Measurements from ENCODE around the gene MYH7. TPM values are rescaled to one million over a fixed set of nuclear protein-coding genes. Genes with fewer than 3 reads are reported as not detected.

The MYH7 gene
- polyA plus RNA-seq (2011; rRNA removed) (not detected in 2 replicates), polyA plus RNA-seq (2017; fragmentation: RNase III; extraction: RNeasy Plus Mini Kit Qiagen cat#74134 plus additional on column Dnase treatment) (not detected in 3 replicates), polyA minus RNA-seq (2011; rRNA and poly(A)+ RNA removed) (not detected in 2 replicates)
- polyA plus RNA-seq (2012; cell fraction: cytosol; rRNA removed) = not detected in 2 replicates
- not detected in 2 replicates for polyA plus RNA-seq (2012; cell fraction: nucleus; rRNA removed)

- no peak for ATAC-seq
- TF ChIP-seq RARB (CRISPR knock-in tag; IDR thresholded peaks at IDR 0.05) (no peak), USF2 (IDR thresholded peaks at IDR 0.05) (no peak)
- no peaks in the 10 kb centered on the region for H3K9me3 ChIP-seq
- no peak within 1 kb of the TSS for H3K27ac ChIP-seq
- H3K4me2 ChIP-seq = no peak within 1 kb of the TSS
- FAIRE-seq = no peak
- ChIA-PET CTCF (interaction anchor here (0.6 to 3.6 kb wide), 5 partner anchors 15 to 154 kb away, joined by 3 to 21 read pairs (median 4); no protein-coding TSS in a partner anchor), POLR2A (no interaction called here)
- no peak within 1 kb of the TSS for H3K4me3 ChIP-seq
- WGBS (ENCODE audit: missing lambda C conversion rate) = 26% methylated on average over 5 of the region's 10 CpGs
- no peaks in the 10 kb centered on the region for H3K4me1 ChIP-seq
- DNase-seq (ENCODE audit: low read depth in 1 of 2, low spot score in 1 of 2) = no peak
Measured at GRCh38 chr14:23435543-23436326, at the start of gene MYH7. Gene MYH7, minus strand, starts transcription at chr14:23435660. Its CDS starts 1,928 bp downstream, at chr14:23433732.

GRCh38 chr14:23483236-23483854 lies 47.9 kb upstream of the MYH7 start:
- Histone ChIP-seq H3K4me2 (no peak overlapping the region), H3K4me3 (no peak overlapping the region), H3K4me1 (no peaks in the 10 kb centered on the region), H3K27ac (no peak overlapping the region), H3K9me3 (no peaks in the 10 kb centered on the region)
- peak; percentile 79 to 96 for ATAC-seq
- peak; percentile 40 to 60 for DNase-seq (ENCODE audit: low read depth in 1 of 2, low spot score in 1 of 2)
- no peak for FAIRE-seq
- no peak for TF ChIP-seq RNF2 (IDR thresholded peaks at IDR 0.05; ENCODE audit: borderline replicate concordance, low read depth)
- peak in 1 of 2 experiments; percentile 67; a peak in 3 of 5 replicates for TF ChIP-seq RAD21 (conservative IDR thresholded peaks at IDR 0.05 in 1 of 2, IDR thresholded peaks at IDR 0.05 in 1 of 2)
- no peak for TF ChIP-seq HOXB5 (CRISPR knock-in tag; IDR thresholded peaks at IDR 0.05)
- no peak for TF ChIP-seq CBX8 (IDR thresholded peaks at IDR 0.05)
- peak; percentile 34; the same call in 2 of the 3 replicates for TF ChIP-seq CTCF (IDR thresholded peaks at IDR 0.05)
- TF ChIP-seq NFE2L2 (conservative IDR thresholded peaks at IDR 0.05; ENCODE audit: low read length) = no peak
- POLR2A ChIA-PET = no interaction called here
- 47% methylated on average over 9 of the region's 9 CpGs for WGBS (ENCODE audit: missing lambda C conversion rate)
- CTCF ChIA-PET = interaction anchor here (1.8 to 21.4 kb wide), 8 partner anchors 7 to 80 kb away, joined by 4 to 553 read pairs (median 23); partner anchors contain the start of genes AP1G2, NGDN and THTPA

GRCh38 chr14:23482823-23483148 lies 47.3 kb upstream of the MYH7 start:
- no peak for ATAC-seq
- POLR2A ChIA-PET = no interaction called here
- TF ChIP-seq REST (IDR thresholded peaks at IDR 0.05) (no peak), MAX (IDR thresholded peaks at IDR 0.05) (no peak), PBX3 (IDR thresholded peaks at IDR 0.05) (no peak), CBX2 (IDR thresholded peaks at IDR 0.05; ENCODE audit: borderline replicate concordance, low read depth) (no peak), TFCP2L1 (CRISPR knock-in tag; IDR thresholded peaks at IDR 0.05) (no peak), KDM5A (IDR thresholded peaks at IDR 0.05) (no peak), ZNF302 (CRISPR knock-in tag; IDR thresholded peaks at IDR 0.05) (no peak), PHF8 (IDR thresholded peaks at IDR 0.05; ENCODE audit: borderline replicate concordance, low read depth) (no peak), EHF (CRISPR knock-in tag; IDR thresholded peaks at IDR 0.05) (no peak), NFE2L2 (conservative IDR thresholded peaks at IDR 0.05; ENCODE audit: low read length) (no peak), CHD2 (IDR thresholded peaks at IDR 0.05; ENCODE audit: low read length, partially characterized antibody) (no peak), BCL3 (IDR thresholded peaks at IDR 0.05) (no peak), POLR2AphosphoS2 (conservative IDR thresholded peaks at IDR 0.05; ENCODE audit: low read length) (no peak)

More at GRCh38 chr14:23482823-23483148, 47.3 kb upstream of the MYH7 start:
- CTCF ChIA-PET = interaction anchor here (0.8 to 21.4 kb wide), 8 partner anchors 6 to 96 kb away, joined by 3 to 553 read pairs (median 20); partner anchors contain the start of genes AP1G2, NGDN and THTPA
- H3K4me2 ChIP-seq = no peak overlapping the region
- H3K4me1 ChIP-seq = no peaks in the 10 kb centered on the region
- no peak for FAIRE-seq
- H3K9me3 ChIP-seq = no peaks in the 10 kb centered on the region
- no peak for DNase-seq (ENCODE audit: low read depth in 1 of 2, low spot score in 1 of 2)
- no peak overlapping the region for H3K27ac ChIP-seq
- no peak overlapping the region for H3K4me3 ChIP-seq

Measured in A549 (cell line).